ENCODE data around the gene HOXB4. TPM values are rescaled to one million over a fixed set of nuclear protein-coding genes. Genes with fewer than 3 reads are reported as not detected.

Gene HOXB4
- total RNA-seq, 1 donor = 0.36 TPM

GRCh38 chr17:48559840-48560817, 18.0 kb downstream of the HOXB4 start:
- Histone ChIP-seq H3K27ac (ENCODE audit: low read depth, low read length) (no peak overlapping the region), H3K79me2 (ENCODE audit: insufficient read depth, low read length) (no peaks in the 10 kb centered on the region), H3K4me2 (ENCODE audit: insufficient read depth, low read length) (no peak overlapping the region), H3K36me3 (ENCODE audit: insufficient read depth, low read length) (no peaks in the 10 kb centered on the region), H3K27me3 (ENCODE audit: insufficient read depth, low read length) (peaks cover 82% of the 10 kb centered on the region), H3K4me3 (ENCODE audit: insufficient read depth, low read length) (no peak overlapping the region), H4K20me1 (ENCODE audit: insufficient read depth, low read length) (no peaks in the 10 kb centered on the region), H3K4me1 (ENCODE audit: insufficient read depth, low read length) (no peaks in the 10 kb centered on the region), H2AFZ (ENCODE audit: low read length) (no peak overlapping the region), H3K9me3 (ENCODE audit: low read depth, low read length) (no peaks in the 10 kb centered on the region)
- no peak for TF ChIP-seq CTCF (IDR thresholded peaks at IDR 0.05; ENCODE audit: extremely low read depth, low read depth, low read length)
- DNase-seq (ENCODE audit: insufficient read length, low spot score, missing footprints) = no peak

GRCh38 chr17:48559122-48559839, 18.9 kb downstream of the HOXB4 start:
- Histone ChIP-seq H3K9me3 (ENCODE audit: low read depth, low read length) (no peaks in the 10 kb centered on the region), H3K36me3 (ENCODE audit: insufficient read depth, low read length) (no peaks in the 10 kb centered on the region), H3K27me3 (ENCODE audit: insufficient read depth, low read length) (peaks cover 82% of the 10 kb centered on the region), H3K4me3 (ENCODE audit: insufficient read depth, low read length) (no peak overlapping the region), H3K79me2 (ENCODE audit: insufficient read depth, low read length) (no peaks in the 10 kb centered on the region), H4K20me1 (ENCODE audit: insufficient read depth, low read length) (no peaks in the 10 kb centered on the region), H3K4me2 (ENCODE audit: insufficient read depth, low read length) (no peak overlapping the region), H3K27ac (ENCODE audit: low read depth, low read length) (no peak overlapping the region), H3K4me1 (ENCODE audit: insufficient read depth, low read length) (no peaks in the 10 kb centered on the region), H2AFZ (ENCODE audit: low read length) (no peak overlapping the region)
- no peak for TF ChIP-seq CTCF (IDR thresholded peaks at IDR 0.05; ENCODE audit: extremely low read depth, low read depth, low read length)
- no peak for DNase-seq (ENCODE audit: insufficient read length, low spot score, missing footprints)

- H2AFZ ChIP-seq (ENCODE audit: low read length) = no peak overlapping the region
- no peak for TF ChIP-seq CTCF (IDR thresholded peaks at IDR 0.05; ENCODE audit: extremely low read depth, low read depth, low read length)
- H3K27ac ChIP-seq (ENCODE audit: low read depth, low read length) = no peak overlapping the region
- H3K79me2 ChIP-seq (ENCODE audit: insufficient read depth, low read length) = no peaks in the 10 kb centered on the region
- H4K20me1 ChIP-seq (ENCODE audit: insufficient read depth, low read length) = no peaks in the 10 kb centered on the region
- no peaks in the 10 kb centered on the region for H3K4me1 ChIP-seq (ENCODE audit: insufficient read depth, low read length)
- peaks cover 85% of the 10 kb centered on the region for H3K27me3 ChIP-seq (ENCODE audit: insufficient read depth, low read length)
- no peak overlapping the region for H3K4me2 ChIP-seq (ENCODE audit: insufficient read depth, low read length)
- no peaks in the 10 kb centered on the region for H3K36me3 ChIP-seq (ENCODE audit: insufficient read depth, low read length)
- no peak for DNase-seq (ENCODE audit: insufficient read length, low spot score, missing footprints)
- no peaks in the 10 kb centered on the region for H3K9me3 ChIP-seq (ENCODE audit: low read depth, low read length)
- H3K4me3 ChIP-seq (ENCODE audit: insufficient read depth, low read length) = no peak overlapping the region
Measured at GRCh38 chr17:48558831-48559121, 19.4 kb downstream of the HOXB4 start.
